ENCODE results near the gene SLC29A2. TPM values are rescaled to one million over a fixed set of nuclear protein-coding genes. Genes with fewer than 3 reads are reported as not detected.

SLC29A2 gene
- total RNA-seq, 2 experiments from 2014 or later = 6.6 to 7.4 TPM

DNA sequence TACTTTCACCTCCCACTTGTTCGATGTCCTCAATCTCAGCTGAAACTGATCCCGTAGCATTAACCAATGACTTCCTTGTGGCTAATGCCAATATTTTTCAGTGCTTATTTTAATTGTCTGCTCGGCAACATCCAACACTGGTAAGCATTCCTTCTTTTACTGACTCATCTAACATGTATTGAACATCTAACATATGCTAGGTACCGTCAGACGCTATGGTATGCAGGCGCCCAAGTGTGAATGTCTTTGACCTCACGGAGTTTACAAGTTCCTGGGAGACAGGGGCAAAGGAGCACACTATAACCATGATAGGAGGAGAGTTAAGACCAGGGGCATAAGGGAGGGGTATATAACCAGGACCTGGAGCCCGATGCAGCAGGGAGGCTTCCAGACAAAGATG is 28.4 kb downstream of the SLC29A2 start:
- Mint-ChIP-seq H3K27me3 (ENCODE audit: low read depth) (peaks cover 3% of the 10 kb centered on the region), H3K36me3 (ENCODE audit: low read depth) (peaks cover 16% of the 10 kb centered on the region), H3K9me3 (no peaks in the 10 kb centered on the region), H3K4me3 (peak overlapping the region; percentile 93), H3K4me1 (ENCODE audit: low read depth) (peaks cover 36% of the 10 kb centered on the region), H3K27ac (no peak overlapping the region)
- intact Hi-C loops (cut with micrococcal nuclease) = no loop called here
- no peak for DNase-seq
- CTCF ChIA-PET = interaction anchor here (5.9 kb wide), 1 partner anchor 31 kb away, joined by 32 read pairs; no protein-coding TSS in a partner anchor

- peaks cover 42% of the 10 kb centered on the region for H3K4me1 Mint-ChIP-seq (ENCODE audit: low read depth)
- CTCF ChIA-PET = interaction anchor here (1.0 to 1.5 kb wide), 2 partner anchors 10 to 30 kb away, joined by 3 read pairs; no protein-coding TSS in a partner anchor
- intact Hi-C loops (cut with micrococcal nuclease) = no loop called here
These were observed 29.9 kb downstream of the SLC29A2 start for GRCh38 chr11:66341502-66342126.

GRCh38 chr11:66340596-66341501 is 30.7 kb downstream of the SLC29A2 start:
- peaks cover 12% of the 10 kb centered on the region for H3K36me3 Mint-ChIP-seq (ENCODE audit: low read depth)
- no peaks in the 10 kb centered on the region for H3K27me3 Mint-ChIP-seq (ENCODE audit: low read depth)
- no peak for DNase-seq
- CTCF ChIA-PET = interaction anchor here (1.4 to 1.5 kb wide), 2 partner anchors 9 to 29 kb away, joined by 3 to 5 read pairs; no protein-coding TSS in a partner anchor
- no peak overlapping the region for H3K27ac Mint-ChIP-seq
- peaks cover 42% of the 10 kb centered on the region for H3K4me1 Mint-ChIP-seq (ENCODE audit: low read depth)
- intact Hi-C loops (cut with micrococcal nuclease) = no loop called here
- H3K9me3 Mint-ChIP-seq = no peaks in the 10 kb centered on the region
- no peak overlapping the region for H3K4me3 Mint-ChIP-seq

More at GRCh38 chr11:66341502-66342126, 29.9 kb downstream of the SLC29A2 start:
- Mint-ChIP-seq H3K27me3 (ENCODE audit: low read depth) (no peaks in the 10 kb centered on the region), H3K36me3 (ENCODE audit: low read depth) (peaks cover 12% of the 10 kb centered on the region), H3K4me3 (no peak overlapping the region), H3K27ac (no peak overlapping the region), H3K9me3 (no peaks in the 10 kb centered on the region)
- no peak for DNase-seq

- no peak for DNase-seq
- Mint-ChIP-seq H3K27ac (no peak overlapping the region), H3K36me3 (ENCODE audit: low read depth) (peaks cover 12% of the 10 kb centered on the region), H3K27me3 (ENCODE audit: low read depth) (no peaks in the 10 kb centered on the region), H3K4me3 (no peak overlapping the region), H3K4me1 (ENCODE audit: low read depth) (peaks cover 39% of the 10 kb centered on the region), H3K9me3 (no peaks in the 10 kb centered on the region)
- CTCF ChIA-PET = interaction anchor here (1.4 kb wide), 1 partner anchor 28 kb away, joined by 5 read pairs; no protein-coding TSS in a partner anchor
- intact Hi-C loops (cut with micrococcal nuclease) = no loop called here
These were observed 31.7 kb downstream of the SLC29A2 start for GRCh38 chr11:66339686-66340483.

- Mint-ChIP-seq H3K27ac (peak overlapping the region; percentile 53), H3K4me1 (ENCODE audit: low read depth) (peaks cover 36% of the 10 kb centered on the region), H3K36me3 (ENCODE audit: low read depth) (peaks cover 12% of the 10 kb centered on the region), H3K4me3 (no peak overlapping the region), H3K9me3 (no peaks in the 10 kb centered on the region), H3K27me3 (ENCODE audit: low read depth) (no peaks in the 10 kb centered on the region)
- CTCF ChIA-PET = interaction anchor here (1.4 kb wide), 1 partner anchor 28 kb away, joined by 5 read pairs; no protein-coding TSS in a partner anchor
- intact Hi-C loops (cut with micrococcal nuclease) = no loop called here
- peak; percentile 2 for DNase-seq
These were observed 32.3 kb downstream of the SLC29A2 start for GRCh38 chr11:66339162-66339675.

DNA sequence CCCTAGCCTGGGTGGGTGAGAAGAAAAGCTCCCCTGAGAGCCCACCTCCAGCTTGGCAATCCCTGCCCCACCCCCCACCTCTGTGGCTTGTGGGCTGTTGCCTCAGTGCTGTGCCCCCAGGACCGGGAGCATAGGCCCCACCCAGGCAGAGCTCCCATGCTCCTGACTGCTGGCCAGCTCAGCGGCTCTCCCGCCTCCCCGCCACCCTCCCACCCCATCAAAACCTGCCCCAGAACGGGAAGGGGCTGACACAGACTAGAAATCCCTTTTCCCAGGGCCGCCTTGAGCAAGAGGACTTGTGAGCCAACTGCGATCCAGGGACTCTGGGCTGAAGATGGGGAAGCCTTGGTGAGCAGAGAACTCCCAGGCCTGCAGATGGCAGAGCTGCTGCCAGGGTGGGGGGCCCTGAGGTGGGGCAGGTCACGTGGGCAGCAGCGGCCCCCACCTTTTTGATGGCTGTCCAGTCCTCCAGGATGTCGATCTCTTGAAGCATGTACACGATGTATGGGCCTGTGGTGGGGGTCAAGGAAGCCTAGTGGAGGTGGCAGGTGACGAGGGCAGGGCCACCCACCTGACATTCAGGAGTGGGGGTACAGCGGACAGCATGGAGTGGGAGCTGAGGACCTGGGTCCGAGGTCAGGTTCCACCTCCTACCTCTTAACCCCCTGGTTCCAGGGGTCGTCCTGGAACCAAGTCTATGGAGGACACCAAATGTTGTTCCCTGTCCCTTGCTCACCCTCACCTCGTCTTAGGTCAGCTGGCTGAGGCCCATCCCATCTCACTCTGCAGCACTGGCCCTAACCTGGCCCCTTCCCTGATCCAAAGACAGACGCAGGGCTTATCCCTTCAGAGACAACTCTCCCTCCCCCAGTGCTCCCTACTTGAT is 33.0 kb downstream of the SLC29A2 start:
- peaks cover 12% of the 10 kb centered on the region for H3K36me3 Mint-ChIP-seq (ENCODE audit: low read depth)
- DNase-seq = peak; percentile 2
- CTCF ChIA-PET = interaction anchor here (1.1 to 1.7 kb wide), 2 partner anchors 26 to 57 kb away, joined by 3 to 9 read pairs; no protein-coding TSS in a partner anchor
- no peak overlapping the region for H3K4me3 Mint-ChIP-seq
- H3K9me3 Mint-ChIP-seq = no peaks in the 10 kb centered on the region
- no peaks in the 10 kb centered on the region for H3K27me3 Mint-ChIP-seq (ENCODE audit: low read depth)
- H3K27ac Mint-ChIP-seq = peak overlapping the region; percentile 53
- intact Hi-C loops (cut with micrococcal nuclease) = no loop called here
- peaks cover 29% of the 10 kb centered on the region for H3K4me1 Mint-ChIP-seq (ENCODE audit: low read depth)

- intact Hi-C loops (cut with micrococcal nuclease) = no loop called here
- peaks cover 20% of the 10 kb centered on the region for H3K4me1 Mint-ChIP-seq (ENCODE audit: low read depth)
- peaks cover 12% of the 10 kb centered on the region for H3K36me3 Mint-ChIP-seq (ENCODE audit: low read depth)
- peak overlapping the region; percentile 41 for H3K27ac Mint-ChIP-seq
- peak overlapping the region; percentile 82 for H3K4me3 Mint-ChIP-seq
- CTCF ChIA-PET = interaction anchor here (0.9 to 1.7 kb wide), 4 partner anchors 8 to 55 kb away, joined by 3 to 9 read pairs (median 4); partner anchors contain the start of gene BRMS1
- no peak for DNase-seq
- no peaks in the 10 kb centered on the region for H3K9me3 Mint-ChIP-seq
- H3K27me3 Mint-ChIP-seq (ENCODE audit: low read depth) = no peaks in the 10 kb centered on the region
These were observed 34.3 kb downstream of the SLC29A2 start for GRCh38 chr11:66337103-66337899.

DNA sequence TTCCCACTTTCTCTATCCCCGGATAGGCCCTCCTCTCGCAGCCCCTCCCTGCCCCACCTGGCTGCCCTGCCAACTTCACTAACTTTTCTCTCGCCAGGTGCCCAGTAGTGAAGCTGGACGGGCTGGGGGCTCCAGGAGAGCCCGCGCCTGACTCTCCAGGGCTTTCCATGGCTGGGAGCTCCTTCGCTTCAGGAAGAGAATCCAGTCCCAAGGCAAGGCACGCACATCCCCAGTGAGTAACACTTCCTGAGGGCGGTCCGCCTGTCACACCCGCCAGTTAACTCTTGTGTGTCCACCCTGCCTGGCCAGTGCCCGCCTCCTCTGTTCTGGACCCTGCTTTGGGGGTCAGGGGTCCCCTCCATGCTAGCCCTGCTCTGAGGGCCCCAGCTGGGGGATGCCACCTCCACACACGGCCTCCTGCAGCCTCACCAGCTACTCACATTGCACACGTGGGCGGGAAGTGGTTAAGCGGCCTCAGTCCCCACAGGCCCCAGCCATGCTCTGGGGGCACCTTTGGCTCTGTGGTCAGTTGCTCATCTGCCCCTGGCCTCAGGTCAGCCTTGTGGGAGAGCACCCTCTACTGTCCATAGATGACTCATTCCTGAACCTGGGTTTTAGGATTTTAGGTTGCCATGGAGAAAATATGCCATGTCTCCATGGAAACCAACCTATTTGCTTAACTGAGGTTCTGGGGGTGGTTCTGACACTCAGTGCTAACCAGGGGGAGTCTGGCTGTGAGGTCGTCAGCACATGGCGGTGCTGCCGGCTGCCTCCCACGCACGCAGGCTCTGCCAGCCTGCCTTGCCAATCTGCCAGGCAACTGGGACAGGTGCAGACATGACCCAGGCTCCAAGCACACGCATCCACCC is 35.1 kb downstream of the SLC29A2 start, which contains the start of gene RIN1:
Gene RIN1, minus strand, starts transcription at position 201 of the 869 bp plus-strand sequence. Its CDS starts 32 bp downstream, at position 169.
- Mint-ChIP-seq H3K27ac (peak within 1 kb of the TSS; percentile 63), H3K4me1 (ENCODE audit: low read depth) (peaks cover 20% of the 10 kb centered on the region), H3K4me3 (peak within 1 kb of the TSS; percentile 82), H3K36me3 (ENCODE audit: low read depth) (peaks cover 9% of the 10 kb centered on the region), H3K9me3 (no peaks in the 10 kb centered on the region), H3K27me3 (ENCODE audit: low read depth) (no peaks in the 10 kb centered on the region)
- peak; percentile 64 for DNase-seq
- CTCF ChIA-PET = interaction anchor here (0.9 to 3.3 kb wide), 4 partner anchors 9 to 49 kb away, joined by 4 to 21 read pairs (median 9); partner anchors contain the start of gene BRMS1
- intact Hi-C loops (cut with micrococcal nuclease) = loop anchor here (1.0 kb wide), 1 partner anchor 9 kb away; the partner anchor contains the start of gene BRMS1

DNA sequence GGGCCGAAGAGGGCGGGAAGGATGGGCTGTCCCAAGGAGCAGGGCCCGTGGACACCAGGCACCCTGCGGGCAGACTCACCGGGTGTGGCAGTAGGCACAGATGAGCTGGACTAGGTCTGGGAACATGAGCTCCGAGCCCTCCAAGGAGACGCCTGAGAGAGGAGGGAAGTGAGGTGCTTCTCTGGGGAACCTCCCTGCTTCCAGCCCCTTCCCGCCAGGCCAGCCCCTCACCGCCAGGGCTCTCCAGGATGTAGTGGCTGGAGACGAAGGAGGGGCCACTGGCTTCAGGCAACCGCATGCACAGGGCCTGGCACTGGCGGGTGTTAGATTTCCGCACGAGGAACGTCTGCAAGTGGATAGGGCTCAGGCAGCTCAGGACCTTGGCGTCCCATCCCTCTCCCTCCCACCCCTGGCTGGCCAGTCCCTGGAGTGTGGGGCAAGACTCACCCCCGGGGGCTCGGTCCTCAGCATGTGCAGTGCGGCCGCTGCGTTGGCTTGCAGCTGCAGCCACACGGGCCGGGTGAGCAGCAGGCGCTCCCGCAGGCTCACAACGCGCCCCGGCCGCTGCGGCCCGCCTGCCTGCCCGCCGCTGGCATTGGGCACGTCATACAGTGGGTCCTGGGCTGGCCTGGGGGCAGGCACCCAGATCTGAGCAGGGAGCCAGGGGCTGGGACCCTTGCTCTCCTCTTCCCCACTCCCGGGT is 35.9 kb downstream of the SLC29A2 start:
- H3K27ac Mint-ChIP-seq = no peak overlapping the region
- H3K4me3 Mint-ChIP-seq = peak overlapping the region; percentile 82
- no peak for DNase-seq
- no peaks in the 10 kb centered on the region for H3K27me3 Mint-ChIP-seq (ENCODE audit: low read depth)
- intact Hi-C loops (cut with micrococcal nuclease) = loop anchor here (1.0 kb wide), 1 partner anchor 10 kb away; the partner anchor contains the start of gene BRMS1
- CTCF ChIA-PET = interaction anchor here (0.9 to 3.3 kb wide), 5 partner anchors 9 to 80 kb away, joined by 3 to 21 read pairs (median 4); partner anchors contain the start of gene BRMS1
- H3K9me3 Mint-ChIP-seq = no peaks in the 10 kb centered on the region
- peaks cover 20% of the 10 kb centered on the region for H3K4me1 Mint-ChIP-seq (ENCODE audit: low read depth)
- H3K36me3 Mint-ChIP-seq (ENCODE audit: low read depth) = peaks cover 7% of the 10 kb centered on the region
